22Rv1 (cell line): ENCODE measurements around the gene PDCL2.

Experiments
- H3K27ac ChIP-seq: fragments of 450-650 bp; 2 replicates; pipeline ENCODE4 v1.5.1; 2017
- CTCF ChIP-seq: fragments of 450-650 bp; IDR thresholded peaks from 2 replicates; pipeline ENCODE4 v1.5.1; 2017; ENCODE audit warnings: mild to moderate bottlenecking
- ZFX ChIP-seq: fragments of 450-650 bp; IDR thresholded peaks from 2 replicates; pipeline ENCODE4 v1.6.1; 2017; ENCODE audit warnings: antibody characterized with exemption, borderline replicate concordance

PDCL2 gene

GRCh38 chr4:55530691-55531090 is 61.4 kb downstream of the PDCL2 start:
- no peak overlapping the region for H3K27ac ChIP-seq
- TF ChIP-seq CTCF (no peak), ZFX (no peak)

GRCh38 chr4:55530167-55530566 is 61.9 kb downstream of the PDCL2 start:
- TF ChIP-seq CTCF = no peak
- TF ChIP-seq ZFX = no peak
- H3K27ac ChIP-seq = no peak overlapping the region

- TF ChIP-seq CTCF (no peak), ZFX (no peak)
- no peak overlapping the region for H3K27ac ChIP-seq
Observed at GRCh38 chr4:55528491-55528890, 63.6 kb downstream of the PDCL2 start.

GRCh38 chr4:55524844-55525571 is 67.0 kb downstream of the PDCL2 start:
- no peak overlapping the region for H3K27ac ChIP-seq
- TF ChIP-seq ZFX = no peak
- no peak for TF ChIP-seq CTCF

GRCh38 chr4:55518442-55518841 is 73.6 kb downstream of the PDCL2 start:
- H3K27ac ChIP-seq = no peak overlapping the region
- TF ChIP-seq CTCF = no peak

- no peak overlapping the region for H3K27ac ChIP-seq
Observed at GRCh38 chr4:55517526-55518229, 74.4 kb downstream of the PDCL2 start.

More at GRCh38 chr4:55517526-55518229, 74.4 kb downstream of the PDCL2 start:
- TF ChIP-seq CTCF (no peak), ZFX (no peak)
